GM12872 (cell line): ENCODE measurements around the gene TMEM178A.

Experiments
- CTCF ChIP-seq: IDR thresholded peaks from 3 replicates; pipeline ENCODE4 v1.5.1; 2011; ENCODE audit warnings: low read depth, mild to moderate bottlenecking, low read length, moderate library complexity; ENCODE audit not compliant: insufficient read depth

Gene TMEM178A

GRCh38 chr2:39739386-39739785 lies 73.7 kb downstream of the TMEM178A start:
- no peak for TF ChIP-seq CTCF

- TF ChIP-seq CTCF, result no peak
These were observed 76.2 kb downstream of the TMEM178A start for GRCh38 chr2:39741871-39742270.

DNA sequence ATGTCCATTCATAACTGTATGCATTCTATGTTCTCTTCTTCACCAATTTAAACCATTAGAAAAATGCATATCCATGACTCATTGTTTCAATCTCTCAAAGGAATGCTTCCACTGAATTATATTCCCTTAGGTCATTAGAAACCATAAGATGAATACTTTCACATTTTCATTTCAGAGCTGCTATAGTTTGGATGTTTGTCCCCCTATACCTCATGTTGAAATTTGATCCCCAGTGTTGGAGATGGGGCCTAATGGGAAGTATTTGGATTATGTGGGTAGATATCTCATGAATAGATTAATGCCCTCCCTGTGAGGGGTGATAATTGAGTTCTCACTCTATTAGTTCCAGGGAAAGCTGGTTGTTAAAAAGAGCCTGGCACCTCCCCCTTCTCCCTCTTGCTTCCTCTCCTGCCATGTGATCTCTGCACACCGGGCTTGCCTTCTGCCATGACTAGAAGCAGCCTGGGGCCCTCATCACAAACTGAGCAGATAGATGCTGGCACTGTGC lies 77.6 kb downstream of the TMEM178A start:
- TF ChIP-seq CTCF, result no peak

DNA sequence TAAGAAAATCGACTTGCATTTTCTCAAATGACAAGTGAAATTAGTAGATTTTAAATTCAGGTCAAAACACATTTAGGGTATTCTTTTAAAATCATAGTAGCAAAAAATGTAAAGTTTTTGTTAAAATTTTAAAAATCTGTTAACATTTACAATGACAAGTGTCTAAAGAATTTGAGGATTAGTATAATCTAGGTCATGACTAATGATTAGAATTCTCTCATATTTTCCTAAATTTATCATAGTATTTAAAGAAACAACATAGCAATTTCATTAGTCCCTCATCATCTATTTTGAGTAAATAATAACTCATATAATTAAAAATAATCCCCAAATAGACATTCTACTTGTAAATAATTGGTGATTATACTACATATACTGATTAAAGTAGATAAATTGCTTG lies 89.7 kb downstream of the TMEM178A start:
- TF ChIP-seq CTCF, result no peak

GRCh38 chr2:39757156-39757555 lies 91.4 kb downstream of the TMEM178A start:
- no peak for TF ChIP-seq CTCF

GRCh38 chr2:39762448-39762847 lies 96.7 kb downstream of the TMEM178A start:
- no peak for TF ChIP-seq CTCF
